Nephron progenitor cell (in vitro differentiated cells): ENCODE results near the gene CNTROB.

ENCODE experiments used
- DNase-seq: peaks from one replicate; pipeline ENCODE4 v3.0.0; 2021
- H3K27ac Mint-ChIP-seq: 2 replicates; pipeline ENCODE4 v1.8.0; 2021; ENCODE audit warnings: mild to moderate bottlenecking, moderate library complexity, mixed read lengths
- H3K27me3 Mint-ChIP-seq: 2 replicates; pipeline ENCODE4 v1.8.0; 2021; ENCODE audit warnings: mild to moderate bottlenecking, low read depth, mixed read lengths; ENCODE audit not compliant: poor library complexity
- H3K36me3 Mint-ChIP-seq: 2 replicates; pipeline ENCODE4 v1.8.0; 2021; ENCODE audit warnings: low read depth, mixed read lengths
- H3K4me1 Mint-ChIP-seq: 2 replicates; pipeline ENCODE4 v1.8.0; 2021; ENCODE audit warnings: mixed read lengths
- H3K4me3 Mint-ChIP-seq: 2 replicates; pipeline ENCODE4 v1.8.0; 2021; ENCODE audit warnings: mild to moderate bottlenecking, moderate library complexity, mixed read lengths
- H3K9me3 Mint-ChIP-seq: 2 replicates; pipeline ENCODE4 v1.8.0; 2021; ENCODE audit warnings: mild to moderate bottlenecking, moderate library complexity, mixed read lengths
- CTCF ChIP-seq: fragments of 200-600 bp; sonication (generic); IDR thresholded peaks from 2 replicates; pipeline ENCODE4 v1.5.0; 2021; ENCODE audit warnings: antibody characterized with exemption

CNTROB gene

DNA sequence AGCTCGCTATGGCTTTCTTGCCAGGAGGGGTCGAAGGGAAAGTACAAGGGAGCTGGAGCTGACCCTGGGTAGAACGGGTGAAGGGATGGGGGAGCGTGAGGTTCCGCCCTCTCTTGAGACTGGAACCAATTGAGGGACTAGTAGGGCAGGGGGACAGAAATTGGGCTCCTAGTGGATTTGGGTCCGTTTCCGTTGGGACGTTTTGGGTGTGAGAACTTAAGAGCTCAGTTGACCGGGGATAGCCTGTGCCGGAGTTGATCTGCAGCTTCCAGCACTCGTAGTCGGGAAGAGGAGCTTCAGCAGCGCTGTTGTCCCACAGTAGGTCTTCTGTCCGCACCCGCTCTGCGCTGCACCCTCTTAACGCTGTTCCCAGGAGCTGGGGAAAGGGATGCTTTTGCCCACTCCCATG is 481 bp downstream of the CNTROB start:
- Mint-ChIP-seq H3K4me3 (peak overlapping the region; percentile 99), H3K36me3 (peaks cover 31% of the 10 kb centered on the region), H3K27ac (peak overlapping the region; percentile 97), H3K9me3 (no peaks in the 10 kb centered on the region), H3K27me3 (peaks cover 33% of the 10 kb centered on the region), H3K4me1 (peaks cover 75% of the 10 kb centered on the region)
- peak; percentile 19 for DNase-seq
- TF ChIP-seq CTCF, result no peak

DNA sequence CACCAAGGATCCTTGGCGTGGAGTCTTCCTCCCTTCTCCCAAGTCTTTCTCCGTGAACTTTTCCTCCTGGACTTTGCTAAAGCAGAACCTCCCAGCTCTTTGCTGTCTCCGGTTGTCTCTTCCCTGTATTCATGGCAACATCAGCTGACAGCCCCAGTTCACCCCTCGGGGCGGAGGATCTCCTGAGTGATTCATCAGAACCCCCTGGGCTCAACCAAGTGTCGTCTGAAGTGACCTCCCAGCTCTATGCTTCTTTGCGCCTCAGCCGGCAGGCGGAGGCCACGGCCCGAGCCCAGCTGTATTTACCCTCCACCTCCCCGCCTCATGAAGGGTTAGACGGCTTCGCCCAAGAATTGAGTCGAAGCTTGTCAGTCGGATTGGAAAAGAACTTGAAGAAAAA is 943 bp downstream of the CNTROB start:
- no peak overlapping the region for H3K27ac Mint-ChIP-seq
- H3K4me3 Mint-ChIP-seq, result peak overlapping the region; percentile 99
- peaks cover 31% of the 10 kb centered on the region for H3K36me3 Mint-ChIP-seq
- peak; percentile 38 for DNase-seq
- TF ChIP-seq CTCF, result no peak
- H3K27me3 Mint-ChIP-seq, result peaks cover 29% of the 10 kb centered on the region
- peaks cover 72% of the 10 kb centered on the region for H3K4me1 Mint-ChIP-seq
- H3K9me3 Mint-ChIP-seq, result no peaks in the 10 kb centered on the region

DNA sequence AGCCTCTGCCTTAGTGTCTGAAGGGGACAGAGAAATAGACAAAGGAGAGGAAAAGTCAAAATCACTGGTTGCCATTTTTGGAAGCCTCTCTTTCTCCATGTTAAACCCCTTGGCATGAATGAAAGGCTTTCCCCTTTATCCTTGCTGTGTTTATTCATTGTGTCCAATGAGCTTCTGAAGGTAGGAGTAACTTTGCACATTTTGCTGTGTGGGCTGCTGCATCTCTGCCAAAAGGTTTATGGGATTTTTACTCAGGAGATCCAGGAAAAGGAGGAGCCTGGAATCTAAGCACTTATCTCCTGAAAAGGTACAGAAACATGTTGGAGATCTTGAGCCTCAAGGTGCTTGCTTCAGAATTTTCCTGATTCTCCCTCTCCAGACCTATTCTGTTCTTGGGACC is 3.9 kb downstream of the CNTROB start:
- Mint-ChIP-seq H3K27me3 (peaks cover 11% of the 10 kb centered on the region), H3K4me3 (peak overlapping the region; percentile 14), H3K36me3 (peaks cover 55% of the 10 kb centered on the region), H3K27ac (no peak overlapping the region), H3K4me1 (peaks cover 47% of the 10 kb centered on the region), H3K9me3 (no peaks in the 10 kb centered on the region)
- no peak for DNase-seq
- TF ChIP-seq CTCF, result no peak

GRCh38 chr17:7940034-7940433 is 8.0 kb downstream of the CNTROB start:
- no peak for TF ChIP-seq CTCF
- Mint-ChIP-seq H3K9me3 (no peaks in the 10 kb centered on the region), H3K36me3 (peaks cover 71% of the 10 kb centered on the region), H3K4me1 (peaks cover 6% of the 10 kb centered on the region), H3K27ac (peak overlapping the region; percentile 25), H3K27me3 (peaks cover 2% of the 10 kb centered on the region), H3K4me3 (no peak overlapping the region)
- no peak for DNase-seq

- Mint-ChIP-seq H3K4me3 (no peak overlapping the region), H3K9me3 (no peaks in the 10 kb centered on the region), H3K27me3 (peaks cover 2% of the 10 kb centered on the region), H3K36me3 (peaks cover 68% of the 10 kb centered on the region), H3K4me1 (peaks cover under 1% of the 10 kb centered on the region), H3K27ac (no peak overlapping the region)
- TF ChIP-seq CTCF, result no peak
- DNase-seq, result no peak
These were observed 8.7 kb downstream of the CNTROB start for GRCh38 chr17:7940743-7941142.

- Mint-ChIP-seq H3K4me1 (no peaks in the 10 kb centered on the region), H3K36me3 (peaks cover 70% of the 10 kb centered on the region), H3K27me3 (peaks cover 2% of the 10 kb centered on the region), H3K4me3 (no peak overlapping the region), H3K27ac (no peak overlapping the region), H3K9me3 (no peaks in the 10 kb centered on the region)
- TF ChIP-seq CTCF, result no peak
- DNase-seq, result no peak
These were observed 11.3 kb downstream of the CNTROB start for GRCh38 chr17:7943291-7943690.
